Breast epithelium (tissue), 4 donors: Measurements from ENCODE around the gene PSMB8. TPM values are rescaled to one million over a fixed set of nuclear protein-coding genes. Genes with fewer than 3 reads are reported as not detected.

Experiments used
- DNase-seq, 2 donors: peaks; one replicate each; pipeline ENCODE4 v3.0.0-alpha.2; 2019; ENCODE audit warnings: low spot score in 2 of 2
- H3K27ac ChIP-seq, 2 donors: fragments of 200-600 bp; sonication (generic) in 1 of 2; one replicate each; pipeline ENCODE4 v1.5.1; 2016 to 2019; ENCODE audit warnings: mild to moderate bottlenecking in 1 of 2
- H3K27me3 ChIP-seq, 2 donors: fragments of 200-600 bp; sonication (generic) in 1 of 2; one replicate each; pipeline versions ENCODE4 v1.5.1 to v1.6.0; 2017 to 2019; ENCODE audit warnings: control low read depth in 1 of 2, mild to moderate bottlenecking in 1 of 2
- H3K36me3 ChIP-seq: fragments of 200-600 bp; one replicate; pipeline ENCODE4 v1.5.1; 2019
- H3K4me1 ChIP-seq, 2 donors: fragments of 200-600 bp; sonication (generic); one replicate each; pipeline ENCODE4 v1.5.1; 2016 to 2019; ENCODE audit warnings: control low read depth in 1 of 2
- H3K4me3 ChIP-seq, 3 donors: fragments of 200-600 bp; sonication (generic); 1 replicate in 2 of 3; 2 replicates in 1 of 3; pipeline ENCODE4 v1.5.1; 2016 to 2019; ENCODE audit warnings: mild to moderate bottlenecking in 3 of 3, moderate library complexity in 2 of 3
- H3K9me3 ChIP-seq, 2 donors: fragments of 200-600 bp; sonication (generic) in 1 of 2; one replicate each; pipeline ENCODE4 v1.5.1; 2016 to 2019; ENCODE audit warnings: control low read depth in 1 of 2
- CTCF ChIP-seq, 3 donors: fragments of 450-650 bp; IDR thresholded peaks; one replicate each; pipeline ENCODE4 v1.5.1; 2016 to 2017; ENCODE audit warnings: antibody characterized with exemption in 3 of 3, mild to moderate bottlenecking in 3 of 3, moderate library complexity in 3 of 3
- POLR2A ChIP-seq: fragments of 450-650 bp; IDR thresholded peaks from one replicate; pipeline ENCODE4 v1.6.1; 2016; ENCODE audit warnings: antibody characterized with exemption, mild to moderate bottlenecking, moderate library complexity
- POLR2AphosphoS5 ChIP-seq, 3 donors: sonication (generic); formaldehyde crosslinking; IDR thresholded peaks; one replicate each; pipeline ENCODE4 v1.6.1; 2017; ENCODE audit warnings: antibody characterized with exemption in 3 of 3
- intact Hi-C: fragments of 100-400 bp; cut with DNase I; formaldehyde crosslinking; loops from one replicate; pipeline ENCODE4 v1.15.1; 2023; ENCODE audit warnings: low total_unique reads
- total RNA-seq, 3 donors: library from RNA; depleted of rRNA; stranded (reverse); fragments of >200 nt; gene quantifications; one replicate each; pipeline ENCODE4 v1.1.0, GENCODE V29; 2016

PSMB8 gene
- total RNA-seq, 3 donors from 2014 or later, result 36.0 to 47.3 (median 44.9) TPM

- DNase-seq, result no peak
- H3K4me1 ChIP-seq, result peaks cover 0 to 9% of the 10 kb centered on the region in 2 donors
- no peaks in the 10 kb centered on the region for H3K9me3 ChIP-seq
- intact Hi-C loops, result loop anchor here (1.0 kb wide), 1 partner anchor 17 kb away; the partner anchor contains the start of gene PSMB9
- peak overlapping the region; percentile 92 to 94 for H3K27ac ChIP-seq
- no peaks in the 10 kb centered on the region for H3K36me3 ChIP-seq
- H3K27me3 ChIP-seq, result no peaks in the 10 kb centered on the region
- TF ChIP-seq POLR2A (no peak), POLR2AphosphoS5 (IDR thresholded peaks at IDR 0.05) (no peak), CTCF (IDR thresholded peaks at IDR 0.05) (no peak)
- peak overlapping the region; percentile 78 to 80 (median 79) for H3K4me3 ChIP-seq
Measured at GRCh38 chr6:32837651-32838113, 6.2 kb downstream of the PSMB8 start.

- Histone ChIP-seq H3K4me1 (peaks cover 0 to 7% of the 10 kb centered on the region in 2 donors), H3K27me3 (no peaks in the 10 kb centered on the region), H3K9me3 (no peaks in the 10 kb centered on the region), H3K27ac (peak overlapping the region in 1 of 2 donors; percentile 92), H3K4me3 (no peak overlapping the region), H3K36me3 (no peaks in the 10 kb centered on the region)
- TF ChIP-seq POLR2A (no peak), CTCF (IDR thresholded peaks at IDR 0.05) (no peak), POLR2AphosphoS5 (IDR thresholded peaks at IDR 0.05) (no peak)
- intact Hi-C loops, result no loop called here
- no peak for DNase-seq
Measured at GRCh38 chr6:32836873-32837272, 7.0 kb downstream of the PSMB8 start.

GRCh38 chr6:32835167-32835893, 8.5 kb downstream of the PSMB8 start:
- no peak for TF ChIP-seq CTCF (IDR thresholded peaks at IDR 0.05)
- TF ChIP-seq POLR2A, result no peak
- no peak for TF ChIP-seq POLR2AphosphoS5 (IDR thresholded peaks at IDR 0.05)
- intact Hi-C loops, result no loop called here
- Histone ChIP-seq H3K36me3 (no peaks in the 10 kb centered on the region), H3K27ac (no peak overlapping the region), H3K9me3 (no peaks in the 10 kb centered on the region), H3K4me1 (peaks cover 0 to 7% of the 10 kb centered on the region in 2 donors), H3K4me3 (no peak overlapping the region), H3K27me3 (no peaks in the 10 kb centered on the region)
- no peak for DNase-seq

- DNase-seq, result no peak
- TF ChIP-seq POLR2A (no peak), CTCF (IDR thresholded peaks at IDR 0.05) (no peak), POLR2AphosphoS5 (IDR thresholded peaks at IDR 0.05) (no peak)
- H3K27ac ChIP-seq, result no peak overlapping the region
- H3K27me3 ChIP-seq, result no peaks in the 10 kb centered on the region
- H3K9me3 ChIP-seq, result no peaks in the 10 kb centered on the region
- intact Hi-C loops, result no loop called here
- H3K4me1 ChIP-seq, result peaks cover 0 to 7% of the 10 kb centered on the region in 2 donors
- H3K36me3 ChIP-seq, result no peaks in the 10 kb centered on the region
- no peak overlapping the region for H3K4me3 ChIP-seq
Measured at GRCh38 chr6:32833664-32834063, 10.2 kb downstream of the PSMB8 start.

- Histone ChIP-seq H3K36me3 (no peaks in the 10 kb centered on the region), H3K4me1 (peaks cover 0 to 4% of the 10 kb centered on the region in 2 donors), H3K4me3 (no peak overlapping the region), H3K27me3 (no peaks in the 10 kb centered on the region), H3K27ac (no peak overlapping the region), H3K9me3 (no peaks in the 10 kb centered on the region)
- no peak for TF ChIP-seq POLR2A
- TF ChIP-seq CTCF (IDR thresholded peaks at IDR 0.05), result no peak
- no peak for TF ChIP-seq POLR2AphosphoS5 (IDR thresholded peaks at IDR 0.05)
- intact Hi-C loops, result no loop called here
- no peak for DNase-seq
Measured at GRCh38 chr6:32832535-32832934, 11.3 kb downstream of the PSMB8 start.
